DOHH2 (cell line): ENCODE measurements around the gene SLC45A3.

Experiments
- H3F3A ChIP-seq: fragments of 200-600 bp; sonication (generic), shearing (Covaris generic); 2 replicates; pipeline ENCODE4 v1.6.0; 2016; ENCODE audit warnings: antibody characterized with exemption, mild to moderate bottlenecking; ENCODE audit not compliant: control insufficient read depth, insufficient read depth
- H3K27ac ChIP-seq: fragments of 200-600 bp; sonication (generic); 2 replicates; pipeline ENCODE4 v1.5.1; 2014; ENCODE audit warnings: low read depth, mild to moderate bottlenecking, low read length, moderate library complexity
- H3K27me3 ChIP-seq: fragments of 200-600 bp; sonication (generic); 2 replicates; pipeline ENCODE4 v1.6.1; 2014; ENCODE audit warnings: mild to moderate bottlenecking, low read length, mixed read lengths; ENCODE audit not compliant: control insufficient read depth
- H3K36me3 ChIP-seq: fragments of 200-600 bp; sonication (generic); 2 replicates; pipeline ENCODE4 v1.6.1; 2014; ENCODE audit warnings: mild to moderate bottlenecking, low read length, moderate library complexity, mixed read lengths; ENCODE audit not compliant: control insufficient read depth
- H3K4me1 ChIP-seq: fragments of 200-600 bp; sonication (generic); 2 replicates; pipeline ENCODE4 v1.6.1; 2014; ENCODE audit warnings: mild to moderate bottlenecking, low read length, mixed read lengths; ENCODE audit not compliant: control insufficient read depth
- H3K4me2 ChIP-seq: fragments of 200-600 bp; sonication (generic); 2 replicates; pipeline ENCODE4 v1.6.0; 2014; ENCODE audit warnings: mild to moderate bottlenecking, low read length, moderate library complexity
- H3K4me3 ChIP-seq: fragments of 200-600 bp; sonication (generic); 2 replicates; pipeline ENCODE4 v1.5.1; 2014; ENCODE audit warnings: mild to moderate bottlenecking, low read length, mixed read lengths
- H3K79me2 ChIP-seq: fragments of 200-600 bp; sonication (generic); 2 replicates; pipeline ENCODE4 v1.6.1; 2014; ENCODE audit warnings: mild to moderate bottlenecking, low read length, mixed read lengths; ENCODE audit not compliant: control insufficient read depth
- H3K9me2 ChIP-seq: fragments of 200-600 bp; sonication (generic); replicated peaks from 2 replicates; pipeline ENCODE4 v1.6.1; 2014; ENCODE audit warnings: mild to moderate bottlenecking, low read length, mixed read lengths; ENCODE audit not compliant: control insufficient read depth
- H3K9me3 ChIP-seq: fragments of 200-600 bp; sonication (generic); 2 replicates; pipeline ENCODE4 v1.6.1; 2014; ENCODE audit warnings: antibody characterized with exemption, low read length, mixed read lengths; ENCODE audit not compliant: control insufficient read depth, insufficient read depth
- H4K20me1 ChIP-seq: fragments of 200-600 bp; sonication (generic); 2 replicates; pipeline ENCODE4 v1.6.0; 2014; ENCODE audit warnings: low read depth, mild to moderate bottlenecking, antibody characterized with exemption, low read length, moderate library complexity; ENCODE audit not compliant: control insufficient read depth, insufficient read depth
- EZH2phosphoT487 ChIP-seq: fragments of 200-600 bp; sonication (generic); IDR thresholded peaks from 2 replicates; pipeline ENCODE4 v1.6.1; 2017; ENCODE audit warnings: borderline replicate concordance, mild to moderate bottlenecking, antibody characterized with exemption, low read length, moderate library complexity, mixed read lengths
- TF ChIP-seq, protein P1 (sequence below): fragments of 200-600 bp; sonication (generic); IDR thresholded peaks from one replicate; pipeline ENCODE4 v1.5.1; 2014; ENCODE audit warnings: antibody characterized with exemption, mild to moderate bottlenecking, low read depth, low read length; ENCODE audit not compliant: poor library complexity, severe bottlenecking

The SLC45A3 gene

DNA sequence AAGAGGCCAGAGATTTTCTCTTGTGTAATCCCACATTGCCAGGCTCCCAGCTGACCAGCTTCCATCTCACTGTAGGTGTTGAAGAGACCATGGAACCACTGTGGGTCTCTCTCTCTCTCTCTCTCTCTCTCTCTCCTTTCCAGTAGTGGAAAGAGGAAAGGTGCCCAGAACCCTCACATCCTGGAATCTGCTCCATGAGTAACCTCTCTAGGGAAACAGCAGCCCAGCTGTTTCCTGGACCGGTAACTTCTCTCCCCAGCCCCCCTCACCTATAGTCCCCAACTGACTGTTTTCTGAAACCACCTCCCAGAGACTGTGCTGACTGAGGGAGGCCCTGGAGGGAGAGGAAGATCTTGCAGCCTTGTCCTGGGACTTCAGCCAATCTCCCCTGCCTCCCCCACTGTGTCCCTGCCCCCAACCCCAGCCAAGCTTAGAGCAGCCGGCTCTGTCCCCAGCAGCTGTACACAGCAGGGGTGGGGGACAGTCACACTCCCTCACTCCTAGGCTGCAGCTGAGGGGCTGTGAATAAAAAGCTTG lies 20.6 kb upstream of the SLC45A3 start:
- Histone ChIP-seq H3F3A (peaks cover 11% of the 10 kb centered on the region; the same call in 1 of the 2 replicates), H3K9me3 (no peaks in the 10 kb centered on the region), H3K4me3 (no peak overlapping the region), H3K4me1 (peaks cover 5% of the 10 kb centered on the region), H3K4me2 (no peak overlapping the region), H4K20me1 (no peaks in the 10 kb centered on the region), H3K27ac (no peak overlapping the region), H3K27me3 (no peaks in the 10 kb centered on the region), H3K9me2 (no peaks in the 10 kb centered on the region), H3K79me2 (no peaks in the 10 kb centered on the region), H3K36me3 (peaks cover 24% of the 10 kb centered on the region)
- TF ChIP-seq, protein P1, sequence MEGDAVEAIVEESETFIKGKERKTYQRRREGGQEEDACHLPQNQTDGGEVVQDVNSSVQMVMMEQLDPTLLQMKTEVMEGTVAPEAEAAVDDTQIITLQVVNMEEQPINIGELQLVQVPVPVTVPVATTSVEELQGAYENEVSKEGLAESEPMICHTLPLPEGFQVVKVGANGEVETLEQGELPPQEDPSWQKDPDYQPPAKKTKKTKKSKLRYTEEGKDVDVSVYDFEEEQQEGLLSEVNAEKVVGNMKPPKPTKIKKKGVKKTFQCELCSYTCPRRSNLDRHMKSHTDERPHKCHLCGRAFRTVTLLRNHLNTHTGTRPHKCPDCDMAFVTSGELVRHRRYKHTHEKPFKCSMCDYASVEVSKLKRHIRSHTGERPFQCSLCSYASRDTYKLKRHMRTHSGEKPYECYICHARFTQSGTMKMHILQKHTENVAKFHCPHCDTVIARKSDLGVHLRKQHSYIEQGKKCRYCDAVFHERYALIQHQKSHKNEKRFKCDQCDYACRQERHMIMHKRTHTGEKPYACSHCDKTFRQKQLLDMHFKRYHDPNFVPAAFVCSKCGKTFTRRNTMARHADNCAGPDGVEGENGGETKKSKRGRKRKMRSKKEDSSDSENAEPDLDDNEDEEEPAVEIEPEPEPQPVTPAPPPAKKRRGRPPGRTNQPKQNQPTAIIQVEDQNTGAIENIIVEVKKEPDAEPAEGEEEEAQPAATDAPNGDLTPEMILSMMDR = no peak
- no peak for TF ChIP-seq EZH2phosphoT487

DNA sequence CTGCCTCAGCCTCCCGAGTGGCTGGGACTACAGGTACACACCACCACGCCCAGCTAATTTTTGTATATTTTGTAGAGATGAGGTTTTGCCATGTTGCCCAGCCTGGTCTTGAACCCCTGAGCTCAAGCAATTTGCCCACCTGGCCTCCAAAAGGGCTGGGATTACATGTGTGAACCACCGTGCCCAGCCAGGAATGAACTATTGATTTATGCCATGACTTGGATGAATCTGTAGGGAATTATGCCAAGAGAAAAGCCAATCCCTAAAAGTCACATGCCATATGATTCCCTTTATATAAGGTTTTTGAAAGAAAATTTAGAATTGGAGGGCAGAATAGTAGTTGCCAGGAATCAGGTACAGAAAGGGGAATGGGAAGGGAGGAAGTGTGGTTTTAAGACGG lies 19.1 kb upstream of the SLC45A3 start:
- TF ChIP-seq, protein P1 = no peak
- peaks cover 15% of the 10 kb centered on the region for H3K36me3 ChIP-seq
- H3K4me2 ChIP-seq = no peak overlapping the region

DNA sequence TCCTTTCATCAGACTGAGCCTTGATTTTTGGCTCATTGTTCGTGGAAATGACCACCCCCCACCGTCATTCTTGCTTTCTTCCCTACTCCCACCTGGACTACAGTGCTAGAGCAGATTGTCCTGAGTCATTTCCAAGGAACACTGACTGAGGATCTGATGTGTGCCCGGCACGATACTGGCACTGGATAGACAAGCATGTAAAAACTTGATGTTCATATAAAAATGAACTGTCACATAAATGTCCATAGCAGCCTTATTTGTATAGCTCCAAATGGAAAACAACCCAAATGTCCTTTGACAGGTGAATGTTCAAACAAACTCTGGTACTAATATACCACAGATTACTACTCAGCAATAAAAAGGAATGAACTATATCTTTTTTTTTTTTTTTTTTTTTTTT lies 18.6 kb upstream of the SLC45A3 start:
- H3K4me2 ChIP-seq = no peak overlapping the region
- peaks cover 10% of the 10 kb centered on the region for H3K36me3 ChIP-seq
- no peaks in the 10 kb centered on the region for H3K27me3 ChIP-seq
- no peaks in the 10 kb centered on the region for H3K9me2 ChIP-seq
- H3K4me3 ChIP-seq = no peak overlapping the region
- no peaks in the 10 kb centered on the region for H3K9me3 ChIP-seq
- peaks cover 4% of the 10 kb centered on the region for H3K4me1 ChIP-seq
- H4K20me1 ChIP-seq = no peaks in the 10 kb centered on the region
- no peak overlapping the region for H3K27ac ChIP-seq
- no peak for TF ChIP-seq EZH2phosphoT487
- TF ChIP-seq, protein P1 = no peak
- H3K79me2 ChIP-seq = no peaks in the 10 kb centered on the region
- H3F3A ChIP-seq = peaks cover 5% of the 10 kb centered on the region; the same call in 1 of the 2 replicates

More for the DNA sequence above, 19.1 kb upstream of the SLC45A3 start:
- Histone ChIP-seq H3K27me3 (no peaks in the 10 kb centered on the region), H4K20me1 (no peaks in the 10 kb centered on the region), H3F3A (peaks cover 8% of the 10 kb centered on the region; the same call in 1 of the 2 replicates), H3K9me3 (no peaks in the 10 kb centered on the region), H3K27ac (no peak overlapping the region), H3K4me3 (no peak overlapping the region), H3K79me2 (no peaks in the 10 kb centered on the region), H3K9me2 (no peaks in the 10 kb centered on the region), H3K4me1 (no peaks in the 10 kb centered on the region)
